HG03439 (cell line): ENCODE results near the gene ARL6IP4.

Source experiments
- ATAC-seq: cut with Tn5 transposase; IDR thresholded peaks from one replicate; pipeline ENCODE4 v1.9.1; 2021; ENCODE audit warnings: mild to moderate bottlenecking, moderate library complexity; ENCODE audit not compliant: unreplicated experiment

The ARL6IP4 gene

DNA sequence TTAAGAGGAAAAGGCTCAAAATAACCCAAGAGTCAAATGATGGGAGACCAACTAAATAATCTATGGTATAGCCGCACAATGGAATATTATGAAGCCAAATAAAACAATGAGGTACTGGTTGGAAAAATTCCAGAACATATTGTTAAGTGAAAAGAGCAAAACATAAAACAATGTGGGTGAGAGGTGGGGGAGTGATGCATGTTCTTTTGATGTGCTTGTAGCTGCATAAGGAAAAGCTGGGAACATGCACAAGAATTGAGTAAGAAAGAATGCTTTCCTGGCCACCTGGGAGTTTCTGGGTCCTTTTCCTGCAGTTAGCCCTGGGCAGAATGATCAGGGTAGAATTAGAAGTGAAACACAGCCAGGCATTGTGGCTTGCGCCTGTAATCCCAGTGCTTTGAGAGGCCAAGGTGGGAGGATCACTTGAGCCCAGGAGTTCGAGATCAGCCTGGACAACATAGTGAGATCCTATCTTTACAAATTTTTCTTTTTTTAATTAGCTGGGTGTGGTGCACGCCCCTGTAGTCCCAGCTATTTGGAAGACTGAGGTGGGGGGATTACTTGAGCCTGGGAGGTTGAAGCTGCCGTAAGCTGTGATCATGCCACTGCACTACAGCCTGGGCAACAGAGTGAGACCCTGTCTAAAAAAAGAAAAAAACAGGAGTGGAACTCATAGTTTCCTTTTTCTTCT lies 22.1 kb upstream of the ARL6IP4 start:
- ATAC-seq: no peak

DNA sequence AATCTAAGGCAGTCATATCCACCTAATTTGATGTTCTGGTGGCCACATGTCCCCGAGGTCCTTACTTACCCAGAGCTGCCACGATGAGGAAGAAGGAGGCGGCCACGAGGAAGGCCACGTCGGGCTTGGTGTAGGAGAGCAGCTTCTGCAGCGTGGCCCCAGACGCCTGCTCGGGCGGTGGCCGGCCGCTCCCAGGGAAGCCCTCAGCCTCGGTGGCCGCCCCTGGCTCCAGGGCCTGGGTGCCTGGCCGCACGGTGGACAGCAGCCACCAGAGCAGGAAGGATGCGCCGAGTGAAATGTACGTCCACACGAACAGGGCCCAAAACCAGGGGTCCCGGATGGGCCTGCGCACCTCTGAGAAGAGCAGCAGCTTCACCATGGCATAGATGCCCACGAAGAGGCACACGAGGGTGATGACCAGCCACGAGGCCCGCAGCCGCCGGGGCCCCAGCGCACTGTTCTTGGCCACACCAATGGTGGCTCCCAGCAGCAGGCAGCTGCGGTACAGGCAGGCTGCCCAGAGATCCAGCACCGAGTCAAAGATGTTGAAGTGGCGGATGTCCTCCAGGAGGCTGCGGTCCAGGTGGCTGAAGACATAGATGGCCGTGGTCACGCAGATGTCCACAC lies 20.8 kb upstream of the ARL6IP4 start:
- no peak for ATAC-seq

GRCh38 chr12:122960193-122960569 lies 20.3 kb upstream of the ARL6IP4 start:
- no peak for ATAC-seq

- no peak for ATAC-seq
Observed at GRCh38 chr12:122961531-122962329, 18.8 kb upstream of the ARL6IP4 start.

- ATAC-seq: no peak
Observed at GRCh38 chr12:122963941-122964265, 16.6 kb upstream of the ARL6IP4 start.

DNA sequence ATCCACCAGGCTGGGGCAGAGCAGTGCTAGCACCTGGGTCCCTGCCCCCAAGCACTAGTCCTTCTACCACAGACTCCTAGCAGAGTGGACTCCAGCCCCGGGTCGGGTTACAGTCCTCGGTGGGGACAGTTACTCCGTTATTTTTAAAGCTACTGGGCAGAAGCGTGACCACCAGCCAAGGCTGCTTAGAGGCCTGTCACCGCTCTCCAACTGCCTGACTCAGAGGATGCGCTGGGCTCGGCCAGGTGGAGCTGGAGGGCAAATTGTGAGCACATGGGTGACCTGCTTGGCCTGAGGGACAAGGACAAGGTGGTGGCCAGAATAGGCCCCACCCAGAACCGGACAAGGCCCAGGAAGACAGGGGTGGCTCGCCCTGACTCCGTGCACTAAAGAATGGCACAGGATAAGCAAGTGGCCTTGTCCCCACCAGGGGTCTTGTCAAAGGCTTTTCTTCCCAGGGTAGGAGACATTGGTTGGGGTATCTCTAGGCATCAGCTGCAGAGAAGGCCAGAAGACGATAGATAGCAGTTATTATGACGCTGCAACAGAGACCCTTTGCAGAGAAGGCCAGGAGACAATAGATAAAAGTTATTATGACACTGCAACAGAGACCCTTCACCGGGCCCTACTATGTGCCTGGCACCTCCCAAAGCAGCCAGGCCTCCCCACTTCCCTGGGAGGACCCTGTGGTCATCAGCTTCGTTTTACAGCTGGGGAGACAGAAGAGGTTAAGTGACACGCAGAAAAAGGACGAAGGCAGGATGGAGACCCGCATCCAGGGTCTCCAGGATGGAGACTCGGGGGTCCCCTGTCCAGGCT lies 15.8 kb upstream of the ARL6IP4 start:
- ATAC-seq: no peak

DNA sequence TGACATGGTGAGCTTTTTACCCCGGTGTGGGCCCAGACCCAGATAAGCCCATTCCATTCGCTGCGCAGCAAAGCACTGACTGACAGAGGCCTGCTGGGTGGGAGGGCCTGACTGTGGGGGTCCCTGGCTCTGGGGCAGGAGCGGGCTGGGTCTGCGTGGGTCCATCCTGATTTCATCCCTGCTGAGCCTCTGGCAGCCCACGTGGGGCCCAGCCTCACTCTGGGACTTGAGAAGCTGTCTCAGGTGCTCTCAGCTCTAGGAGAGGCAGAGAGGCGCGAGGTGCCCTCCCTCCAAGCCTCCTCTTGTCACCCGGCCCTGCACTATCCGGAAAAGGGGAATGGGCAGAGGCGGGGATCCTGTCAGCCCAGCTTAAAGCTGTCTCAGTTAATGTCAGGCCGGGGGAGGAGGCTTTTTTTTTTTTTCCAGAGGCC lies 15.1 kb upstream of the ARL6IP4 start:
- ATAC-seq: no peak

- peak; percentile 53 for ATAC-seq
Observed at GRCh38 chr12:122965851-122966742, 14.4 kb upstream of the ARL6IP4 start, which contains the start of gene ABCB9. ABCB9 (minus strand) TSS chr12:122966463; CDS start chr12:122960235, 6,228 bp downstream.

- no peak for ATAC-seq
Observed at GRCh38 chr12:122966743-122967550, 13.5 kb upstream of the ARL6IP4 start.

DNA sequence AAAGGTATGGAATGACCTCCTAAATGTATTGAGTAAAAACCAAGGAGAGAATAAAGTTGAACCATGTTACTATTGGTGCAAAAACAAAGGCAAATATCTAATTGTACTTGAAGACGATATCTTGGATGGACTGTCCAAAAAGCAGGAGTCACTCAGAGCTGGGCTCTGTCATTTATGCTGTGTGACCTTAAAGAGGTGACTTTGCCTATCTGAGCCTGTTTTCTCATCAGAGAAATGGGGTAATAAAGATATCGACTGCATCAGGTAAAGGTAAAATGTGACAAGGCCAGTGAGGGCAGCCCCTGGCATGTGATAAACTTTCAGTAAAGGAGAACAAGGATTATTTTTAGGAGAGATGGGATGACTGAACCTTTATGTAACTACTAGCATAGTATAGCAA lies 12.4 kb upstream of the ARL6IP4 start:
- no peak for ATAC-seq

- ATAC-seq: no peak
Observed at GRCh38 chr12:122969676-122970075, 10.8 kb upstream of the ARL6IP4 start.

- ATAC-seq: peak; percentile 73
Observed at GRCh38 chr12:122974274-122974891, 6.1 kb upstream of the ARL6IP4 start.

- ATAC-seq: peak; percentile 70
Observed at GRCh38 chr12:122974892-122975789, 5.3 kb upstream of the ARL6IP4 start, which contains the start of gene OGFOD2. OGFOD2 (plus strand) TSS chr12:122975244; CDS start chr12:122975252, 8 bp downstream.

GRCh38 chr12:122975790-122976647 lies 4.5 kb upstream of the ARL6IP4 start:
- no peak for ATAC-seq

- no peak for ATAC-seq
Observed at GRCh38 chr12:122976648-122976975, 3.9 kb upstream of the ARL6IP4 start.

DNA sequence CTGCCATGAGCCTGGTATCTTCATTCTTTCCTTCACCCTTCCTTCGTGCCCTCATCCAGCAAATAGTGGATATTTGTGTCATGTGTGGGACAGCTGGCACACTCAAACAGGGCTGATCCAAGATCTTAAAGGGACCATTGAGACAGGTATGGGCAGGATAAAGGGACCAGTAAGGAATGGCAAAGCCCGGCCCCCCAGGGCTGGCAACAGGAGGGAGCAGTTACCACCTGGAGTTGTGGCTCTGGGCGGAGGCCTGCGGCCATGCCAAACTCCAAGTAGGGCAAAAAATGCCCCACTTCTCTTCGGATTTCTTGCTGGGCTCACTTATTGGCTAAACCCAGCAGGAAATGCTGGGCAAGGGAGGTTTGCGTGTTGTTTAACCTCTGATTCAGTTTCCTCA lies 3.3 kb upstream of the ARL6IP4 start:
- ATAC-seq: no peak
